ENCODE results near the gene NYAP1.

- no peak for TF ChIP-seq POLR2A (IDR thresholded peaks at IDR 0.05)
- TF ChIP-seq CTCF (IDR thresholded peaks at IDR 0.05) = no peak
Measured at GRCh38 chr7:100496509-100496908, 12.8 kb downstream of the NYAP1 start.
